ENCODE results near the gene JAKMIP1.

Gene JAKMIP1

GRCh38 chr4:6097581-6097980 is 102.8 kb downstream of the JAKMIP1 start:
- H3K9me2 ChIP-seq (replicated peaks; ENCODE audit: control insufficient read depth, low read length): no peaks in the 10 kb centered on the region
- H3K4me2 ChIP-seq (ENCODE audit: low read length): no peak overlapping the region
- no peaks in the 10 kb centered on the region for H3F3A ChIP-seq (ENCODE audit: control insufficient read depth, insufficient read depth)
- H3K4me1 ChIP-seq (ENCODE audit: control insufficient read depth, low read length): no peaks in the 10 kb centered on the region
- TF ChIP-seq CTCF (IDR thresholded peaks at IDR 0.05; ENCODE audit: low read depth, low read length, poor library complexity, severe bottlenecking) (no peak), EZH2phosphoT487 (IDR thresholded peaks at IDR 0.05; ENCODE audit: borderline replicate concordance, low read length) (no peak)
- H3K27ac ChIP-seq (ENCODE audit: low read depth, low read length): no peak overlapping the region
- H3K36me3 ChIP-seq (ENCODE audit: control insufficient read depth, low read length): no peaks in the 10 kb centered on the region
- no peaks in the 10 kb centered on the region for H3K27me3 ChIP-seq (ENCODE audit: control insufficient read depth, low read length)
- no peaks in the 10 kb centered on the region for H4K20me1 ChIP-seq (ENCODE audit: control insufficient read depth, insufficient read depth, low read depth, low read length)
- H3K4me3 ChIP-seq (ENCODE audit: low read length): no peak overlapping the region
- H3K9me3 ChIP-seq (ENCODE audit: control insufficient read depth, insufficient read depth, low read length): no peaks in the 10 kb centered on the region
- no peaks in the 10 kb centered on the region for H3K79me2 ChIP-seq (ENCODE audit: control insufficient read depth, low read length)

GRCh38 chr4:6095897-6096296 is 104.5 kb downstream of the JAKMIP1 start:
- H4K20me1 ChIP-seq (ENCODE audit: control insufficient read depth, insufficient read depth, low read depth, low read length): no peaks in the 10 kb centered on the region
- no peak for TF ChIP-seq EZH2phosphoT487 (IDR thresholded peaks at IDR 0.05; ENCODE audit: borderline replicate concordance, low read length)
- no peak for TF ChIP-seq CTCF (IDR thresholded peaks at IDR 0.05; ENCODE audit: low read depth, low read length, poor library complexity, severe bottlenecking)
- H3K79me2 ChIP-seq (ENCODE audit: control insufficient read depth, low read length): no peaks in the 10 kb centered on the region
- no peaks in the 10 kb centered on the region for H3F3A ChIP-seq (ENCODE audit: control insufficient read depth, insufficient read depth)
- no peaks in the 10 kb centered on the region for H3K9me3 ChIP-seq (ENCODE audit: control insufficient read depth, insufficient read depth, low read length)
- no peaks in the 10 kb centered on the region for H3K27me3 ChIP-seq (ENCODE audit: control insufficient read depth, low read length)
- H3K36me3 ChIP-seq (ENCODE audit: control insufficient read depth, low read length): no peaks in the 10 kb centered on the region
- no peaks in the 10 kb centered on the region for H3K9me2 ChIP-seq (replicated peaks; ENCODE audit: control insufficient read depth, low read length)
- H3K4me3 ChIP-seq (ENCODE audit: low read length): no peak overlapping the region
- H3K27ac ChIP-seq (ENCODE audit: low read depth, low read length): no peak overlapping the region
- H3K4me2 ChIP-seq (ENCODE audit: low read length): no peak overlapping the region
- no peaks in the 10 kb centered on the region for H3K4me1 ChIP-seq (ENCODE audit: control insufficient read depth, low read length)

DNA sequence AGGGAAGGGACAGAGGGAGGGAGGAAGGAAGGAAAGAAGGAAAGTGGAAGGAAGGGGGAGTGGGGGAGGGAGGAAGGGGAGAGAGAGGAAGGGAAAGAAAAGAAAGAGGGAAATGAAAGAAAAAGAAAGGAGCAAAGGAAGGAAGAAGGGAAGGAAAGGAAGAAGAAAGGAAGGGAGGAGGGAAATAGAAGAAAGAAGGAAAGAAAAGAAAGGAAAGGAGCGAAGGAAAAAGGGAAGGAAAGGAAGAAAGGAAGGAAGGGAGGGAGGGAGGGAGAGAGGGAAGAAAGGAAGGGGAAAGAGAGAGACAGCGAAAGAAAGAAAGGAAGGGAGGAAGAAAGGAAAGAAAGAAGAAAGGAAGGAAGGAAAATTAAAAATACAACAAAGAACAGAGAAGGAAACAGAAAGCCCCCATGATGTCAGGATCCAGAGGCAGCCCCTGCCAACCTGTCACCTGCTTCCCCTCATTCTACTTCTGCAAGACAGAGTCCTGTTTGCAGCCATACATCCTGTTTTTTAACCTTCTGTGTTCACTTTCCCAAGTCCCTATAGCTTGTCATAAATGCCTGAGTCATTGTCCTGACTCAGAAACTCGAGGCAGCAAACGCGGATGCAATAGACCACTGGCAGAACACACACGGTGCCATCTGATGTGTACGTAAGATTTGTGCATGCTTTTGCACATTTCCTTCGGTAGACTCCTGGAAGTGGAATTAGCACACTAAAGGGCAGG is 105.2 kb downstream of the JAKMIP1 start:
- TF ChIP-seq EZH2phosphoT487 (IDR thresholded peaks at IDR 0.05; ENCODE audit: borderline replicate concordance, low read length): no peak
- TF ChIP-seq CTCF (IDR thresholded peaks at IDR 0.05; ENCODE audit: low read depth, low read length, poor library complexity, severe bottlenecking): no peak
- H3K27ac ChIP-seq (ENCODE audit: low read depth, low read length): no peak overlapping the region
- H3K4me1 ChIP-seq (ENCODE audit: control insufficient read depth, low read length): no peaks in the 10 kb centered on the region
- H3K9me2 ChIP-seq (replicated peaks; ENCODE audit: control insufficient read depth, low read length): no peaks in the 10 kb centered on the region
- no peaks in the 10 kb centered on the region for H4K20me1 ChIP-seq (ENCODE audit: control insufficient read depth, insufficient read depth, low read depth, low read length)
- H3K9me3 ChIP-seq (ENCODE audit: control insufficient read depth, insufficient read depth, low read length): no peaks in the 10 kb centered on the region
- no peak overlapping the region for H3K4me3 ChIP-seq (ENCODE audit: low read length)
- H3K36me3 ChIP-seq (ENCODE audit: control insufficient read depth, low read length): no peaks in the 10 kb centered on the region
- H3K79me2 ChIP-seq (ENCODE audit: control insufficient read depth, low read length): no peaks in the 10 kb centered on the region
- H3K4me2 ChIP-seq (ENCODE audit: low read length): no peak overlapping the region
- no peaks in the 10 kb centered on the region for H3K27me3 ChIP-seq (ENCODE audit: control insufficient read depth, low read length)
- no peaks in the 10 kb centered on the region for H3F3A ChIP-seq (ENCODE audit: control insufficient read depth, insufficient read depth)
